OCI-LY7 (cell line): ENCODE data around the gene KLC3. TPM values are rescaled to one million over a fixed set of nuclear protein-coding genes. Genes with fewer than 3 reads are reported as not detected.

Experiments
- BruUV-seq: library from RNA; stranded (reverse); fragments of 400-500 nt; replicated peaks from 2 replicates; lab custom pipeline; 2021; lab: Mats Ljungman, UMichigan
- CTCF ChIA-PET: fragments of 300-600 bp; sonication (Branson Sonifier 250); formaldehyde crosslinking; loops from one replicate; lab custom pipeline; 2022; ENCODE audit warnings: antibody characterized with exemption; ENCODE audit not compliant: unreplicated experiment; lab: Charles Lee
- POLR2A ChIA-PET: fragments of 300-600 bp; sonication (Branson Sonifier 250); formaldehyde crosslinking; loops from one replicate; lab custom pipeline; 2022; ENCODE audit warnings: antibody characterized with exemption; lab: Charles Lee
- DNase-seq: peaks from one replicate; pipeline ENCODE4 v3.0.0-alpha.2; 2015; ENCODE audit warnings: low spot score
- H2AFZ ChIP-seq: fragments of 200-600 bp; sonication (generic), shearing (Covaris generic); 2 replicates; pipeline ENCODE4 v1.6.1; 2014; ENCODE audit warnings: mild to moderate bottlenecking, antibody characterized with exemption, low read length, moderate library complexity
- H3K27ac ChIP-seq: fragments of 200-600 bp; sonication (generic); 2 replicates; pipeline ENCODE4 v1.5.1; 2014; ENCODE audit warnings: mixed run types, low read depth, mild to moderate bottlenecking, moderate library complexity, low read length, inconsistent platforms; ENCODE audit not compliant: poor library complexity, severe bottlenecking
- H3K36me3 ChIP-seq: fragments of 200-600 bp; sonication (generic); 2 replicates; pipeline ENCODE4 v1.6.1; 2014; ENCODE audit warnings: mild to moderate bottlenecking, antibody characterized with exemption, low read length, moderate library complexity, mixed read lengths; ENCODE audit not compliant: insufficient read depth
- H3K4me1 ChIP-seq: fragments of 200-600 bp; sonication (generic); 2 replicates; pipeline ENCODE4 v1.5.1; 2014; ENCODE audit warnings: mild to moderate bottlenecking, low read length; ENCODE audit not compliant: insufficient read depth, poor library complexity, severe bottlenecking
- H3K4me2 ChIP-seq: fragments of 200-600 bp; sonication (generic); 2 replicates; pipeline ENCODE4 v1.6.1; 2014; ENCODE audit warnings: mild to moderate bottlenecking, low read length
- H3K4me3 ChIP-seq: fragments of 200-600 bp; sonication (generic); 2 replicates; pipeline ENCODE4 v1.5.1; 2014; ENCODE audit warnings: mild to moderate bottlenecking, low read depth, low read length; ENCODE audit not compliant: poor library complexity, severe bottlenecking
- H3K79me2 ChIP-seq: fragments of 200-600 bp; sonication (generic); 2 replicates; pipeline ENCODE4 v1.6.1; 2016; ENCODE audit warnings: low read depth, mild to moderate bottlenecking, low read length, moderate library complexity, mixed read lengths; ENCODE audit not compliant: insufficient read depth
- H3K9me2 ChIP-seq: fragments of 200-600 bp; sonication (generic); 2 replicates; pipeline ENCODE4 v1.6.1; 2016; ENCODE audit warnings: mild to moderate bottlenecking, low read length, mixed read lengths; ENCODE audit not compliant: insufficient read depth
- H3K9me3 ChIP-seq: fragments of 200-600 bp; sonication (generic); 2 replicates; pipeline ENCODE4 v1.6.1; 2014; ENCODE audit warnings: mild to moderate bottlenecking, mixed run types, low read length, mixed read lengths
- H4K20me1 ChIP-seq: fragments of 200-600 bp; sonication (generic); 2 replicates; pipeline ENCODE4 v1.6.1; 2014; ENCODE audit warnings: mild to moderate bottlenecking, antibody characterized with exemption, low read length, moderate library complexity, mixed read lengths; ENCODE audit not compliant: insufficient read depth
- EZH2phosphoT487 ChIP-seq: fragments of 200-600 bp; sonication (generic); IDR thresholded peaks from 2 replicates; pipeline ENCODE4 v1.6.1; 2018; ENCODE audit warnings: low read depth, borderline replicate concordance, mild to moderate bottlenecking, mixed run types, antibody characterized with exemption, low read length, moderate library complexity, mixed read lengths
- intact Hi-C: fragments of 100-400 bp; cut with micrococcal nuclease; formaldehyde crosslinking; loops from one replicate; pipeline ENCODE4 v1.10.0; 2022; ENCODE audit not compliant: unreplicated experiment
- total RNA-seq, 2 experiments: library from RNA; depleted of rRNA in 1 of 2; stranded (reverse); fragments of >200 nt in 1 of 2; shearing (Covaris generic) in 1 of 2; gene quantifications; 2 replicates each; pipeline ENCODE4 v1.2.3, GENCODE V29; 2014 to 2022
- TF ChIP-seq, protein P1 (sequence below): fragments of 200-600 bp; sonication (generic); conservative IDR thresholded peaks from 2 replicates; pipeline ENCODE4 v1.5.1; 2014; ENCODE audit warnings: mild to moderate bottlenecking, antibody characterized with exemption, low read length, moderate library complexity, mixed read lengths

Gene KLC3
- total RNA-seq, 2 experiments from 2014 or later = not detected

DNA sequence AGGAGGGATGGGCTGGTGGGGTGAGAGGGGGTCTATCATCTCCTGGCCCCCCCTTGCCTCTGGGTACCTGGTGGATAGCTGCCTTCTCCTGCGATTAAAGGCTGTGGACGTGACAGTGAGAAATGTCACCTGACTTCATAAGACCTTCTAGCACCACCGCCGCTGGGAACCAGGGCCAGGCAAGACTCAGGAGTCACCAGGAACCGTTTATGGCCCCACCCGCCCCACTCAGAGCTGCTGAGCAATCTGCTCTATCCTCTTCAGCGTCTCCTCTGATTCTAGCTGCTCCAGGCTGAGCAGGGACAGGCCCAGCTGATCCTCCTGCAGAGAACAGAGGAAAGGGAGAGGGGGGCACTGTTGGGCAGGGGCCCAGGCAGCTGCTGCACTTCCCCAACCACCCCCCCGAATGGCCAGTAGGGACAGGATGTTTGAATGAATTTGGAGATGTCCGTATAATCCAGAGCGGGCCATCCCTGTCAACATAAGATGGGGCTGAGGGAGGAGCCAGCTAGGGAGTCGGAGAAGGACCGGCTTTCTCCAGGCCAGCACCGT is 10.9 kb downstream of the KLC3 start:
- POLR2A ChIA-PET = no interaction called here
- H3K36me3 ChIP-seq = peaks cover 13% of the 10 kb centered on the region
- H2AFZ ChIP-seq = no peak overlapping the region
- H4K20me1 ChIP-seq = no peaks in the 10 kb centered on the region
- CTCF ChIA-PET = no interaction called here
- BruUV-seq = no TSS peak
- no peak overlapping the region for H3K4me3 ChIP-seq
- no peaks in the 10 kb centered on the region for H3K79me2 ChIP-seq
- H3K9me3 ChIP-seq = no peaks in the 10 kb centered on the region
- H3K4me2 ChIP-seq = no peak overlapping the region
- intact Hi-C loops = no loop called here
- H3K27ac ChIP-seq = no peak overlapping the region
- DNase-seq = no peak
- H3K4me1 ChIP-seq = no peaks in the 10 kb centered on the region
- no peak for TF ChIP-seq EZH2phosphoT487
- TF ChIP-seq, protein P1, sequence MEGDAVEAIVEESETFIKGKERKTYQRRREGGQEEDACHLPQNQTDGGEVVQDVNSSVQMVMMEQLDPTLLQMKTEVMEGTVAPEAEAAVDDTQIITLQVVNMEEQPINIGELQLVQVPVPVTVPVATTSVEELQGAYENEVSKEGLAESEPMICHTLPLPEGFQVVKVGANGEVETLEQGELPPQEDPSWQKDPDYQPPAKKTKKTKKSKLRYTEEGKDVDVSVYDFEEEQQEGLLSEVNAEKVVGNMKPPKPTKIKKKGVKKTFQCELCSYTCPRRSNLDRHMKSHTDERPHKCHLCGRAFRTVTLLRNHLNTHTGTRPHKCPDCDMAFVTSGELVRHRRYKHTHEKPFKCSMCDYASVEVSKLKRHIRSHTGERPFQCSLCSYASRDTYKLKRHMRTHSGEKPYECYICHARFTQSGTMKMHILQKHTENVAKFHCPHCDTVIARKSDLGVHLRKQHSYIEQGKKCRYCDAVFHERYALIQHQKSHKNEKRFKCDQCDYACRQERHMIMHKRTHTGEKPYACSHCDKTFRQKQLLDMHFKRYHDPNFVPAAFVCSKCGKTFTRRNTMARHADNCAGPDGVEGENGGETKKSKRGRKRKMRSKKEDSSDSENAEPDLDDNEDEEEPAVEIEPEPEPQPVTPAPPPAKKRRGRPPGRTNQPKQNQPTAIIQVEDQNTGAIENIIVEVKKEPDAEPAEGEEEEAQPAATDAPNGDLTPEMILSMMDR = no peak
- H3K9me2 ChIP-seq = no peaks in the 10 kb centered on the region

DNA sequence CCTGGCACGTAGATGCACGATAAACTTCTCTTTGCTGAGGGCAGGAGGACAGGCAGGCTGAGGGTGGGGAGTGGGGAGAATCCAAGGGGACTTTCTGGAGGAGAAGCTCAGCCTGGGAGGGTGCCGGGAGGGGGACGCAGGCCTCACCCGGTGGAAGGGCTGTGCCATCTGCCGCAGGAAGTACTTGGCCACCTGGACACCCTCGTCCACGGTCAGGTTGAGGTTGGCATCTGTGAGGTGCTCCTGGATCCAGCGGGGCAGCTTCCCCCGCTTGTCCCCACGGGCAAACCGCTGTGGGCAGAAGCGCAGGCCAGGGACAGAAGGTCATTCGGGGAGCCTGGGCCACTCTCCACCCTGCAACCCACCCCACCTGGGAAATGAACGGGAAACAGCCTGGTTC is 11.5 kb downstream of the KLC3 start:
- BruUV-seq = no TSS peak
- CTCF ChIA-PET = no interaction called here
- DNase-seq = no peak
- Histone ChIP-seq H4K20me1 (no peaks in the 10 kb centered on the region), H3K4me3 (no peak overlapping the region), H3K4me2 (no peak overlapping the region), H3K4me1 (no peaks in the 10 kb centered on the region), H3K9me3 (no peaks in the 10 kb centered on the region), H2AFZ (no peak overlapping the region), H3K36me3 (peaks cover 13% of the 10 kb centered on the region), H3K27ac (no peak overlapping the region), H3K9me2 (no peaks in the 10 kb centered on the region), H3K79me2 (no peaks in the 10 kb centered on the region)
- TF ChIP-seq, protein P1 = no peak
- no peak for TF ChIP-seq EZH2phosphoT487
- intact Hi-C loops = no loop called here
- POLR2A ChIA-PET = interaction anchor here (0.7 kb wide), 1 partner anchor 240 kb away, joined by 3 read pairs; no protein-coding TSS in a partner anchor

DNA sequence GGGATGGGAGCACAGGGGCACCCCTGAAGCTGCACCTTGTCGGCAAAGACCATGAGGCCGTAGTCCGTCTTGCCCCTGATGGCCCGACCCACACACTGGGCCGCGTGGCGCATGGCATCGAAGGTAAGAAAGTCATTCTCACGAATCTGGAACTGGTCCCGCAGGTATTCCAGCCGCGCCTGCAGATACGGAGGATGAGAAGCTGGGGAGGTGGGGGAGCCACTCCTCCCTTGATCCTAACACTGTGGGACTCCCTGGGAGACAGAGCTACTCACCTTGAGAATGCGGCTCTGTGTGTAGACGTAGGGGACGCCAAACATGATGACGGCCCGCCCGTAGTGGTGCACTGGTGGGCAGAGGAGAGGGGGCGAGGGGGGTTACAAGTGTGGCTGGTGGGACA is 11.9 kb downstream of the KLC3 start:
- TF ChIP-seq, protein P1 = no peak
- TF ChIP-seq EZH2phosphoT487 = no peak
- CTCF ChIA-PET = no interaction called here
- no peak for DNase-seq
- H2AFZ ChIP-seq = no peak overlapping the region
- H3K4me1 ChIP-seq = no peaks in the 10 kb centered on the region
- intact Hi-C loops = no loop called here
- POLR2A ChIA-PET = interaction anchor here (0.7 kb wide), 1 partner anchor 239 kb away, joined by 3 read pairs; no protein-coding TSS in a partner anchor
- BruUV-seq = no TSS peak
- H3K4me3 ChIP-seq = no peak overlapping the region
- H3K36me3 ChIP-seq = peaks cover 13% of the 10 kb centered on the region
- no peak overlapping the region for H3K27ac ChIP-seq
- no peaks in the 10 kb centered on the region for H4K20me1 ChIP-seq
- no peaks in the 10 kb centered on the region for H3K79me2 ChIP-seq
- no peak overlapping the region for H3K4me2 ChIP-seq
- no peaks in the 10 kb centered on the region for H3K9me2 ChIP-seq
- H3K9me3 ChIP-seq = no peaks in the 10 kb centered on the region
